Mesodermal cell (in vitro differentiated cells): ENCODE results near the gene TATDN3.
"Not testable (repeated sequence)": the region's sequence is repeated elsewhere in the genome, so short reads cannot be mapped to it uniquely, and the experiment has no call there.

ENCODE experiments used
- H3K27ac ChIP-seq: 2 replicates; pipeline ENCODE4 v1.7.0; 2013; ENCODE audit warnings: mild to moderate bottlenecking, low read depth, low read length, moderate library complexity; ENCODE audit not compliant: severe bottlenecking
- H3K36me3 ChIP-seq: 2 replicates; pipeline ENCODE4 v1.7.1; 2013; ENCODE audit warnings: mild to moderate bottlenecking, low read length, moderate library complexity; ENCODE audit not compliant: control insufficient read depth, insufficient read depth
- H3K4me1 ChIP-seq: one replicate; pipeline ENCODE4 v1.7.1; 2013; ENCODE audit warnings: mild to moderate bottlenecking, low read length; ENCODE audit not compliant: insufficient read depth, control insufficient read depth, poor library complexity, severe bottlenecking
- H3K4me3 ChIP-seq: 2 replicates; pipeline ENCODE4 v1.7.0; 2013; ENCODE audit warnings: low read length, control low read depth, mild to moderate bottlenecking; ENCODE audit not compliant: insufficient read depth, poor library complexity, severe bottlenecking; ENCODE audit errors: extremely low read depth
- H3K9me3 ChIP-seq: 2 replicates; pipeline ENCODE4 v1.7.1; 2013; ENCODE audit warnings: mild to moderate bottlenecking, low read length, moderate library complexity; ENCODE audit not compliant: control insufficient read depth
- WGBS, 2 experiments: methylation state at CpG; one replicate each; pipeline ENCODE4 v1.1.5; 2013; ENCODE audit warnings: missing lambda C conversion rate in 2 of 2; ENCODE audit not compliant: insufficient coverage in 2 of 2; 5-methylcytosine and 5-hydroxymethylcytosine counted together

The TATDN3 gene

GRCh38 chr1:212828395-212828794, 36.7 kb downstream of the TATDN3 start:
- Histone ChIP-seq H3K4me1 (no peaks in the 10 kb centered on the region), H3K9me3 (peaks cover 16% of the 10 kb centered on the region), H3K36me3 (no peaks in the 10 kb centered on the region), H3K4me3 (no peak overlapping the region), H3K27ac (no peak overlapping the region)
- WGBS, 2 experiments, result 89 to 100% methylated on average over 1 of the region's 2 CpGs

GRCh38 chr1:212833211-212834207, 41.8 kb downstream of the TATDN3 start:
- H3K4me1 ChIP-seq, H3K27ac ChIP-seq, H3K36me3 ChIP-seq, H3K4me3 ChIP-seq, H3K9me3 ChIP-seq: not testable (repeated sequence)
- 72 to 88% methylated on average over 4 of the region's 8 CpGs for WGBS, 2 experiments

- Histone ChIP-seq H3K9me3 (no peaks in the 10 kb centered on the region), H3K27ac (no peak overlapping the region), H3K4me3 (no peak overlapping the region), H3K36me3 (no peaks in the 10 kb centered on the region), H3K4me1 (no peaks in the 10 kb centered on the region)
- WGBS, 2 experiments, result 95 to 100% methylated on average over 2 to 3 of the region's 5 CpGs
Measured at GRCh38 chr1:212838145-212838544, 46.5 kb downstream of the TATDN3 start.

- H3K9me3 ChIP-seq, H3K36me3 ChIP-seq, H3K4me1 ChIP-seq, H3K27ac ChIP-seq, H3K4me3 ChIP-seq: not testable (repeated sequence)
- 74 to 75% methylated on average over 2 of the region's 3 CpGs for WGBS, 2 experiments
Measured at GRCh38 chr1:212844521-212844920, 52.8 kb downstream of the TATDN3 start.

GRCh38 chr1:212847549-212847948, 55.9 kb downstream of the TATDN3 start, which contains the start of gene SPATA45:
SPATA45 (minus strand) TSS chr1:212847649; CDS start chr1:212836149, 11,500 bp downstream.
- no peaks in the 10 kb centered on the region for H3K9me3 ChIP-seq
- H3K27ac ChIP-seq, result no peak within 1 kb of the TSS
- H3K4me3 ChIP-seq, result no peak within 1 kb of the TSS
- 81 to 83% methylated on average over 3 of the region's 4 CpGs for WGBS, 2 experiments
- H3K4me1 ChIP-seq, result no peaks in the 10 kb centered on the region
- H3K36me3 ChIP-seq, result no peaks in the 10 kb centered on the region

GRCh38 chr1:212852105-212852688, 60.5 kb downstream of the TATDN3 start:
- Histone ChIP-seq H3K4me1 (no peaks in the 10 kb centered on the region), H3K36me3 (no peaks in the 10 kb centered on the region), H3K4me3 (no peak overlapping the region), H3K27ac (no peak overlapping the region), H3K9me3 (no peaks in the 10 kb centered on the region)
- WGBS, 2 experiments, result 74% methylated on average over 2 of the region's 5 CpGs; no CpG with 5 or more reads in 1 of the 2 experiments

- no peaks in the 10 kb centered on the region for H3K4me1 ChIP-seq
- no peak overlapping the region for H3K27ac ChIP-seq
- no peaks in the 10 kb centered on the region for H3K9me3 ChIP-seq
- H3K4me3 ChIP-seq, result no peak overlapping the region
- 87 to 90% methylated on average over 3 of the region's 5 CpGs for WGBS, 2 experiments
- no peaks in the 10 kb centered on the region for H3K36me3 ChIP-seq
Measured at GRCh38 chr1:212853658-212854057, 62.0 kb downstream of the TATDN3 start.

- H3K4me1 ChIP-seq, result no peaks in the 10 kb centered on the region
- no peak overlapping the region for H3K27ac ChIP-seq
- H3K9me3 ChIP-seq, result no peaks in the 10 kb centered on the region
- WGBS, 2 experiments, result 84 to 89% methylated on average over 11 to 12 of the region's 16 CpGs
- H3K36me3 ChIP-seq, result peaks cover 10% of the 10 kb centered on the region
- peak overlapping the region; percentile 82 for H3K4me3 ChIP-seq
Measured at GRCh38 chr1:212856755-212857154, 65.1 kb downstream of the TATDN3 start.

GRCh38 chr1:212857992-212858460, 66.3 kb downstream of the TATDN3 start, which contains the start of gene FLVCR1:
FLVCR1 (plus strand) TSS chr1:212858275; CDS start chr1:212858453, 178 bp downstream.
- WGBS, 2 experiments, result 0% methylated on average over 34 to 48 of the region's 54 CpGs
- H3K4me3 ChIP-seq, result peak within 1 kb of the TSS; percentile 82
- no peaks in the 10 kb centered on the region for H3K9me3 ChIP-seq

GRCh38 chr1:212858461-212859265, 67.0 kb downstream of the TATDN3 start:
- peaks cover 23% of the 10 kb centered on the region for H3K36me3 ChIP-seq
- WGBS, 2 experiments, result 0% methylated on average over 39 to 53 of the region's 54 CpGs
- peak overlapping the region; percentile 87 for H3K27ac ChIP-seq
- no peaks in the 10 kb centered on the region for H3K9me3 ChIP-seq
- H3K4me1 ChIP-seq, result no peaks in the 10 kb centered on the region
- H3K4me3 ChIP-seq, result peak overlapping the region; percentile 82

More at GRCh38 chr1:212857992-212858460, 66.3 kb downstream of the TATDN3 start, which contains the start of gene FLVCR1:
- peaks cover 20% of the 10 kb centered on the region for H3K36me3 ChIP-seq
- H3K4me1 ChIP-seq, result no peaks in the 10 kb centered on the region
- peak within 1 kb of the TSS; percentile 87 for H3K27ac ChIP-seq
